Fibroblast of the aortic adventitia (primary cell): ENCODE data around the gene SNX17. TPM values are rescaled to one million over a fixed set of nuclear protein-coding genes. Genes with fewer than 3 reads are reported as not detected.

Experiments used
- DNase-seq: peaks from one replicate; pipeline ENCODE4 v3.0.0-alpha.2; 2010; ENCODE audit warnings: low read depth
- H3K4me3 ChIP-seq: 2 replicates; pipeline ENCODE4 v1.5.1; 2011; ENCODE audit warnings: low read depth, mild to moderate bottlenecking, control low read depth, low read length, moderate library complexity
- total RNA-seq: library from RNA; depleted of rRNA; stranded (reverse); fragments of >200 nt; gene quantifications from 2 replicates; pipeline ENCODE4 v1.2.3, GENCODE V29; 2012; ENCODE audit warnings: low replicate concordance
- TF ChIP-seq, protein P1 (sequence below): IDR thresholded peaks from 2 replicates; pipeline ENCODE4 v1.5.1; 2011; ENCODE audit warnings: mild to moderate bottlenecking, low read length, control low read depth, inconsistent platforms; ENCODE audit not compliant: insufficient read depth

SNX17 gene
- total RNA-seq, 1 donor, result 125 TPM

DNA sequence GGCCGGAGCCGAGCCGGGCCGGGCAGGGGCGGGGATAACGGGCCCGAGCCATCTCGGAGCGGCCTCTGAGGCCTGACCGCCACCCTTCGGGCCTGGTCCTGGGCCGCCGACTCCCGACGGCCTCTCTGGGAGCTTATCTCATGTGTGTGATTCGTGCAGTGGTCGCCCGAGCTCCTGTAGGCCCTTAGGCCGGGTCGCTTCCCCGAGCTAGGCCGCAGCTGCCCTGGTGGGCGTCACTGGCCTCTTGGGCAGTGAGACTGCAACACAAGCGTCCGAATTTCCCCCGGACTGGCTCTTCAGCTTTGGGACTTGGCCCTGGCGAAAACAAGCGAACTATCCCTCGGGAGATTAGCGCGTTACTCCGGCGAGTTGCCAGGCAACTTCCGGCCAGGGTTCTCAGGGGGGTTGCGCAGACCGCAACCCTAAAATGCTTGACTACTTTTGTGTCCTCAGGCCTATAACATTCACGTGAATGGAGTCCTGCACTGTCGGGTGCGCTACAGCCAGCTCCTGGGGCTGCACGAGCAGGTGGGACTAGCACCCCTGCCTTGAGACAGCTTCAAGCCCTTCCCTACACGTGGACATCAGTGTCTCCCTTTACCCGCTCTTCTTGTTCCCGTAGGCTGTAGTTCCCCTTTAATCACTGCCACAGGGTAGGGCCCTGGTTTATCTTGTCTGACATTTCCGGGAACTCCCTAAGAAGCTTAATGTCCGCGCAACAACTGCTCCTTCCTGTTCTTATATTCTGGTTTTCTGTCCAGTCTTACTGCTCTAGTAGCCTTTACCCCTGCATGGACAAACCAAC, 602 bp downstream of the SNX17 start:
- TF ChIP-seq, protein P1, sequence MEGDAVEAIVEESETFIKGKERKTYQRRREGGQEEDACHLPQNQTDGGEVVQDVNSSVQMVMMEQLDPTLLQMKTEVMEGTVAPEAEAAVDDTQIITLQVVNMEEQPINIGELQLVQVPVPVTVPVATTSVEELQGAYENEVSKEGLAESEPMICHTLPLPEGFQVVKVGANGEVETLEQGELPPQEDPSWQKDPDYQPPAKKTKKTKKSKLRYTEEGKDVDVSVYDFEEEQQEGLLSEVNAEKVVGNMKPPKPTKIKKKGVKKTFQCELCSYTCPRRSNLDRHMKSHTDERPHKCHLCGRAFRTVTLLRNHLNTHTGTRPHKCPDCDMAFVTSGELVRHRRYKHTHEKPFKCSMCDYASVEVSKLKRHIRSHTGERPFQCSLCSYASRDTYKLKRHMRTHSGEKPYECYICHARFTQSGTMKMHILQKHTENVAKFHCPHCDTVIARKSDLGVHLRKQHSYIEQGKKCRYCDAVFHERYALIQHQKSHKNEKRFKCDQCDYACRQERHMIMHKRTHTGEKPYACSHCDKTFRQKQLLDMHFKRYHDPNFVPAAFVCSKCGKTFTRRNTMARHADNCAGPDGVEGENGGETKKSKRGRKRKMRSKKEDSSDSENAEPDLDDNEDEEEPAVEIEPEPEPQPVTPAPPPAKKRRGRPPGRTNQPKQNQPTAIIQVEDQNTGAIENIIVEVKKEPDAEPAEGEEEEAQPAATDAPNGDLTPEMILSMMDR, result no peak
- H3K4me3 ChIP-seq, result peak overlapping the region; percentile 98
- peak; percentile 55 for DNase-seq

DNA sequence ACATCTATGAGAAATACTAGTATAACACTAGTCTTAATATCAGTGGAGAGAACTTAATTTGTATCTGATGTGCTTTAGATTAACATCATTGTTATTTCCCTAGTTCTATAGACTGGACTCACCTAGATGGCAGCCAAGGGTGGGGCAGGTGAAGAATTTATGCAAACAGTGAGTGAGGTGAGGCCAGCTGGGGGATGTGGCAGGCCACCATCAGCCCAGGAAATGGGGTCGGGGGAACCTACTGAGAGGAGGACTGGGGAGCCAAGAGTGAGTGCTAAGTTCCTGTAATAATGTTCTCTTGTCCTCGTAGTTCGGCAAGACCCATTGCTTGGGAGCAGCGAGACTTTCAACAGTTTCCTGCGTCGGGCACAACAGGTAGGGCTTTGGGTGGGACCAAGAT, 2.5 kb downstream of the SNX17 start:
- no peak overlapping the region for H3K4me3 ChIP-seq
- TF ChIP-seq, protein P1, result no peak
- no peak for DNase-seq

DNA sequence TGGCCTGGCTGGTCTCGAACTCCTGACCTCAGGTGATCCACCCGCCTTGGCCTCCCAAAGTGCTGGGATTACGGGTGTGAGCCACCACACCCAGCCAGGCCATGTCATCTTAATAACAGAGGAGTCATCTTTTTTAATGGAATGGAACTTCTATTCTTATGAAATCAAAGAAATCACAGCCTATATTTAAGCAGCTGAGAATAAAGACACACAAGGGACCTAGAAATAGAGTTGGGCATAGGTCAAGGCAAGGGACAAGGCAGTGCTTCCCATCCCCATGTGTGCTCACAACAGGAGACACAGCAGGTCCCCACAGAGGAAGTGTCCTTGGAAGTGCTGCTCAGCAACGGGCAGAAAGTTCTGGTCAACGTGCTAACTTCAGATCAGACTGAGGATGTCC, 3.2 kb downstream of the SNX17 start:
- H3K4me3 ChIP-seq, result no peak overlapping the region
- DNase-seq, result no peak
- TF ChIP-seq, protein P1, result no peak

DNA sequence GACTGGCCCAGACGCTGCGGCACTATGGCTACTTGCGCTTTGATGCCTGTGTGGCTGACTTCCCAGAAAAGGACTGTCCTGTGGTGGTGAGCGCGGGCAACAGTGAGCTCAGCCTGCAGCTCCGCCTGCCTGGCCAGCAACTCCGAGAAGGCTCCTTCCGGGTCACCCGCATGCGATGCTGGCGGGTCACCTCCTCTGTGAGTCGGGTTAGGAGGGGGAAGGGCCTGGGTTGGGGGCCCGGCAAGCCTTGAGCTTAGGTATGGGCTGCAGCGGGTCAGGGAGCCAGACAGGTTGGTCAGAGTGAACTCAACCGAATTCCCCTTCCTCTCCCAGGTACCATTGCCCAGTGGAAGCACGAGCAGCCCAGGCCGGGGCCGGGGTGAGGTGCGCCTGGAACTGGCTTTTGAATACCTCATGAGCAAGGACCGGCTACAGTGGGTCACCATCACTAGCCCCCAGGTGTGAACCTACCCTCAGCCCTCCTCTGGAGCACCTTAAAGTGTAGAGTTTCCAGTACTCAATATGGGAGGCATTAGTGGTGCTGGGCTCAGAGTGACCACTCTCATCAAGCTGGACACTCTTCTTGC, 5.2 kb downstream of the SNX17 start:
- H3K4me3 ChIP-seq, result no peak overlapping the region
- DNase-seq, result no peak
- TF ChIP-seq, protein P1, result no peak

DNA sequence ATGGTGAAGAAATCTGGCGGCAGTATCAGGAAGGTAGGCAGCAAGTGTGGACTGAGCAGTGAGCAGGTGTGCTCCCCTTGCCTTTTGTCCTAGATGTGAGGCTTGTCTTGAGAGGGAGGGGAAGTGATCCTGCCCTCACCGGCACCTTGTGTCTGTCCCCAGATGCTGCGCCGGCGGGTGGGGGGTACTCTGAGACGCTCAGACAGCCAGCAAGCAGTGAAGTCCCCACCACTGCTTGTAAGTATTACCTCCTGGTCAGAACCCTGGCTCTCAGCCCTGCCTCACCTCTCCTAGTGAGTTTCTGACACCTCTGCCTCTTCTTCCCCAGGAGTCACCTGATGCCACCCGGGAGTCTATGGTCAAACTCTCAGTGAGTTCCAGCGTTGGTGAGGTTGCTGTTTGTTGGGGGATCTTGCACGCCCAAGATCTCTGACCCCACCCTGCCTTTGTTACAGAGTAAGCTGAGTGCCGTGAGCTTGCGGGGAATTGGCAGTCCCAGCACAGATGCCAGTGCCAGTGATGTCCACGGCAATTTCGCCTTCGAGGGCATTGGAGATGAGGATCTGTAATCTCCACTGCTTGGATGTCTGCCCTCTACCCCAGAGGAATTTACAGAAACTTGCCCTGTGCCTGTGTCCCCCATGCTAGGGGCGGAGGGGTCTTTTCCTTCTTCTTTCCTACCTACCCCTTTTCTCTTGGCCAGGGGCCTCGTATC, 5.9 kb downstream of the SNX17 start:
- TF ChIP-seq, protein P1, result no peak
- no peak for DNase-seq

DNA sequence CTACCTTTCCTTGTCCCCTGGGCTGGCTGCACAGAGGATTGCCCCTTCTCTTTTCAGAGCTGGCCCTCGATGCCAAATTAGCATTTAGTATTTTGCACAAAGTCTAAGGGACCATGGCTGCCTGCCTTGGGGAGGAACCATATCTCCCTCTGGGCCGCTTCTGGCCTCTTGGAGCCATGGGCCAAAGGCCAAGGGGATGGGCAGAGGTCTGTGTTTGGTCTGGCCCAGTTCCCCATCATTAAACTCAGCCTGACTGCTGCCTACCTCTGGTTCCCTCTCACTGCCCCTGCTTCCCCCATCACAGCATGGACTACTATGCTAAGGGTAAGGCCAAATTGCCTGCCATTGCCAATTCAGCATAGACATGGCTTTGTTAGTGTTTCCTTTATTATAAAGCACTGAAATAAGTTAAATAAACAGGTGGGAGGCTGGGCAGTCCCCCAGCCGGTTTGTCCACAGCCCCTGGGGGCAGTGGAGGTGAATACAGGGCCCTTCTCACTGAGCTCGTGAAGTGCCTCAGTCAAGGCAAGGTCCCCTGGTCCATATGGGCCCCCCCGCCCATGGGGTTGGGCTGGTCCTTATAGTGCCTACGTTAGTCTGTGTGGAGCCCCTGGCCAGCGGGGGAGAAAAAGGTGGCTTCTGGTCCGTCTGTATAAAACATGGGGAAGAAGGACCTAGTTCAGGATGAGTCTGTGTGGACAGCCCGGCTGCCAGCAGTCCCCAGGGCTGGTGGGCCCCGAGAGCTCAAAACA, 6.6 kb downstream of the SNX17 start:
- DNase-seq, result no peak
- TF ChIP-seq, protein P1, result no peak

More for the DNA sequence above, 5.9 kb downstream of the SNX17 start:
- H3K4me3 ChIP-seq, result no peak overlapping the region

More for the DNA sequence above, 6.6 kb downstream of the SNX17 start:
- H3K4me3 ChIP-seq, result no peak overlapping the region
